ENCODE data around the gene SIM1. TPM values are rescaled to one million over a fixed set of nuclear protein-coding genes. Genes with fewer than 3 reads are reported as not detected.

Gene SIM1
- total RNA-seq, 1 donor from 2014 or later: not detected

- ATAC-seq (no peak), DNase-seq (no peak)
- Histone ChIP-seq H3K9me3 (no peaks in the 10 kb centered on the region), H3K27ac (no peak overlapping the region), H3K36me3 (no peaks in the 10 kb centered on the region), H3K4me1 (no peaks in the 10 kb centered on the region), H3K4me3 (no peak overlapping the region), H3K27me3 (peaks cover 4% of the 10 kb centered on the region)
- no peak for TF ChIP-seq CTCF (IDR thresholded peaks at IDR 0.05)
- intact Hi-C loops (cut with DNase I): no loop called here
These were observed 22.9 kb upstream of the SIM1 start for GRCh38 chr6:100487638-100488037.

DNA sequence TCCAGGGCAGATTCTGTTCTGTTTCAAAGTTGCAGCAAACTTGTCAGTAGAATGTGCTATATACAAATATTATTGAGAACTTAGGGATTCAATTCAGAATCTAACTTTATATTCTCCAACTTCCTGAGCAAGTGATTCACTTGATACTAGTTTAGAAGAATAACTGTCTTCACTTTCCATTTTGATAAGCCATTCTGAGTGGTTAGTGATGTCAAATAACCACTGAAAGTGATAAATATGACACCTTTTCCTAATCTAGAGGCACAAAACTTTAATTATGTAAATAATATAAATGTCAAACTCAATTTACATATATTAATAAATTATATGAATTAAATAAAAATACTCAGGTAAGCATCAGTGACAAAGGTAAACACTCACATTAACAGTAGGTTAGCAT, 20.5 kb upstream of the SIM1 start:
- intact Hi-C loops (cut with DNase I): no loop called here
- Histone ChIP-seq H3K27ac (no peak overlapping the region), H3K27me3 (peaks cover 4% of the 10 kb centered on the region), H3K4me1 (no peaks in the 10 kb centered on the region), H3K9me3 (no peaks in the 10 kb centered on the region), H3K4me3 (no peak overlapping the region), H3K36me3 (no peaks in the 10 kb centered on the region)
- ATAC-seq (no peak), DNase-seq (no peak)
- no peak for TF ChIP-seq CTCF (IDR thresholded peaks at IDR 0.05)

DNA sequence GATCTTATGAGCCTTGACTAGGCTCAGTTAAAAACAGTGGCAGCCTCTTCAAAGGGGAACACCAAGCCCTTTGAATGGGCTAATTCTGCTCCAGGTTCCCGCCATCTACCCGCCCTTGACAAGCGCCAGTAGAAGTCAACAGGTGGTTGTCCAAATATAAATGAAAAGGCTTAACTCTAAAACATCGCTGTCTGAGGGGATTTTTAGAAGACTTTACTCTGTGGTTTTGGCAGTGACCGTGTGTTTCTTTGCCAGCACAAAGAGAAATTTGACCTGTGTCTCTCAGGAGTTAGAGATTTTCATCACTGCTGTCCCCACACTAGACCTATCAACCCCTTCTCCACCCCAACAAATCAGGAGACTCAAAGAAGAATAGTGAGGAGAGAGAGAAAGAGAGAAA, 19.8 kb upstream of the SIM1 start:
- Histone ChIP-seq H3K4me1 (no peaks in the 10 kb centered on the region), H3K27me3 (no peaks in the 10 kb centered on the region), H3K36me3 (no peaks in the 10 kb centered on the region), H3K9me3 (no peaks in the 10 kb centered on the region), H3K27ac (no peak overlapping the region), H3K4me3 (no peak overlapping the region)
- intact Hi-C loops (cut with DNase I): loop anchor here (5.0 kb wide), 1 partner anchor 372 kb away; no protein-coding TSS in a partner anchor
- ATAC-seq (no peak), DNase-seq (no peak)
- no peak for TF ChIP-seq CTCF (IDR thresholded peaks at IDR 0.05)

GRCh38 chr6:100482698-100483097, 18.0 kb upstream of the SIM1 start:
- no peaks in the 10 kb centered on the region for H3K4me1 ChIP-seq
- ATAC-seq (no peak), DNase-seq (no peak)
- H3K9me3 ChIP-seq: no peaks in the 10 kb centered on the region
- intact Hi-C loops (cut with DNase I): loop anchor here (5.0 kb wide), 1 partner anchor 370 kb away; no protein-coding TSS in a partner anchor
- H3K4me3 ChIP-seq: no peak overlapping the region
- no peak for TF ChIP-seq CTCF (IDR thresholded peaks at IDR 0.05)
- no peak overlapping the region for H3K27ac ChIP-seq
- H3K36me3 ChIP-seq: no peaks in the 10 kb centered on the region
- no peaks in the 10 kb centered on the region for H3K27me3 ChIP-seq

DNA sequence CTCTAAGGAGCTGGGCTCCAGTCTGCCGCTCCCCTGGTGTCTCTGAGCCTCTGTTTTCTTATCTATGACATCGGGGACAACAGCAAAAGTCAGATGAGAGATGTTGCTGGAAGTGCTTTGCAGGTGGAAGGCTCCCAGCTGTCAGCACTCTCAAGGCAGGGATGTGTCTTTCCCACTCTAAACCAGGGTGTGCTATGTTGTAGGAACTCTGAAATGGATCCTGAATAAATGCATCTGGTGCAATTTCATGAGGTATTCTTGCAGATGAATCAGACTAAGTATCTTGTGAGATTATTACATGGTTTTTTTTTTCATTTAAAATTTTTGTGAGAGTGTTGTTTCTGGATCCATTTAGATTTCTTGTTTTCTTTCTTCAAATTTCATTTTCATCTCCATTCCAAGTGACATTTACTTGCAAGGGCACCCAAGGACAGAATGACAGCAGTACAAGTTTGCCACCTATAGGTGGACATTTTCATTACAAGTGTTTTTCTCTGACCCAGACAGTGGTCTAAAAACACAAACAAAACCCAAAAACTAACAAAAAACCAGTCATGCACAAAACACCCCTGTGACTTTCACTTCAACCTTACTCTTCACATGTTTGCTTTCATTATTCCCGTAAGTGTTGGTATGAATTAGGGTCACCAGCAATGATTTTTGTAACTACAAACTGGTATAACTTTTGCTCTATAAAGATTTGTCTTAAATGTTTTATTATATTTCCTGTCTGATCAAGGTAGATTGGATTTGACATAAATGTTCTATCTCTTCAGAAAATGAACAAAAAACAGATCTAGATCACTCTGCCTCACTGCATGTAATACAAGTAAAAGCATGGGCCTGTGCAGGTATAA, 14.7 kb upstream of the SIM1 start:
- TF ChIP-seq CTCF (IDR thresholded peaks at IDR 0.05): peak; percentile 65
- intact Hi-C loops (cut with DNase I): loop anchor here (5.0 kb wide), 1 partner anchor 367 kb away; no protein-coding TSS in a partner anchor
- no peak overlapping the region for H3K27ac ChIP-seq
- no peaks in the 10 kb centered on the region for H3K9me3 ChIP-seq
- H3K36me3 ChIP-seq: no peaks in the 10 kb centered on the region
- ATAC-seq (peak; percentile 54), DNase-seq (no peak)
- no peak overlapping the region for H3K4me3 ChIP-seq
- no peaks in the 10 kb centered on the region for H3K4me1 ChIP-seq
- peaks cover 18% of the 10 kb centered on the region for H3K27me3 ChIP-seq

Measured in upper lobe of right lung (tissue), 1 donor.